HG03439 (cell line): ENCODE results near the gene SMARCA2.

Experiments used
- ATAC-seq: cut with Tn5 transposase; IDR thresholded peaks from one replicate; pipeline ENCODE4 v1.9.1; 2021; ENCODE audit warnings: mild to moderate bottlenecking, moderate library complexity; ENCODE audit not compliant: unreplicated experiment

The SMARCA2 gene

DNA sequence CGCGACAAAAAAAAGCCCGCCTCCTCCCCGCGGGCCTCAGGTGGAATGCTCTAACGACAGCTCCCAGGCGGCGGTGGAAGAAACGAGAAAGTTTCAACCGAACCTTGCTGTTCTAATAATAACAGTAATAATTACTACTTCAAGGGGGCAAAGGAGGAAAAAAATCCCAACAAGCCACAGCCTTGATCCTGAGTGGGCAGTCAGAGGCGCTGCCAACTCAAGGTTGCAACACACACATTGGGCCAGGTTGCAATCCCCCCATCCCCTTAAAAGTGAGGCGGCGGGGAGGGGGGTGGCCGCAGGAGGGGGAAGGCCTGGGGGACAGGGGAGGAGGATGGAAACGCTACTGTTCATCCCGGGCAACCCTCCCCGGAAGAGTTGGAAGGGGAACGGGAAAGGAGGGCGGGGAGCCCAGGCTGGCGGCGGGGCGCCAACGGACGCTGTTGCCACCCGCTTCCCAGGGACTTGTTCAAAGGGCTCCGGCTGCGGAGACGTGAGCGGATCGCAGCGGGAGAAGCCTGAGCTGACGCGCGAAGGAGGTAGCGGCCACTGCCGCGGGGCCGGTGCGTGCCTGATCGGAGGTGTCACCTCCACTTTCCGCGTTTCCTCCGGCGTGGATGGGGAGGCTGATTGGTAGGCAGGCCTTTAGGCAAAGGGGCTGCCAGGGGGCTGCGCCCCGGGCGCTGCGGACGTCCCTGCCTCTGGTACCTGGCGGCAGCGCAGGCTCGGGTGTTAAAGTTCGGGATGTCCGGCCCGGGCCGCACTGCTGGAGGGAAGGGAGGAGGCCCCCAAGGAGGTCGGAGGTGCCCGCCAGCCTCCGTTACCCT lies 647 bp downstream of the SMARCA2 start:
- no peak for ATAC-seq

GRCh38 chr9:2016408-2017330 lies 1.5 kb downstream of the SMARCA2 start:
- ATAC-seq: no peak

- ATAC-seq: peak; percentile 26
These were observed 2.4 kb downstream of the SMARCA2 start for GRCh38 chr9:2017331-2018161.

DNA sequence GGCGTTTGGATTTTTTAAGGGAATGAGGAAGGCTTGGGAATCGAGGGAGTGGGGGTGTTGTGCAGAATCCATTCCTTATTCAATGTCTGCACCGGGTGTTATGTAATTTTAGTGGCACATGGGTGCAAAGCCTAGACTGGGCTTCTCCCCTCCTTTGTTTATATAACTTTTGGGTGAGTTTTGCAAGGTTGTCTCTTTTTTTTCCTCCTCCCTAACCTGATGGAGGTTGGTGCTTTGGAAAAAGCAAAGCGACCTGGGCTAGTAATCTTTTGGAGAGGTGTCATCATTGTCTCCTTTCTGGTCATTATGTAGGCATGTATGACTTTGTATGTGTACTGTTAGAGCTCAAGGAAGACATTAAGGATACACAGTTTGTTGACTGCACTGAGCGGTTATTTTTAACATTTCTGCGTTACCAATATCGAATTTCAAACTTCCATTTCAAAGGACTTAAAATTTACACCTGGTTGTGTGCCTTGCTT lies 3.1 kb downstream of the SMARCA2 start:
- no peak for ATAC-seq

DNA sequence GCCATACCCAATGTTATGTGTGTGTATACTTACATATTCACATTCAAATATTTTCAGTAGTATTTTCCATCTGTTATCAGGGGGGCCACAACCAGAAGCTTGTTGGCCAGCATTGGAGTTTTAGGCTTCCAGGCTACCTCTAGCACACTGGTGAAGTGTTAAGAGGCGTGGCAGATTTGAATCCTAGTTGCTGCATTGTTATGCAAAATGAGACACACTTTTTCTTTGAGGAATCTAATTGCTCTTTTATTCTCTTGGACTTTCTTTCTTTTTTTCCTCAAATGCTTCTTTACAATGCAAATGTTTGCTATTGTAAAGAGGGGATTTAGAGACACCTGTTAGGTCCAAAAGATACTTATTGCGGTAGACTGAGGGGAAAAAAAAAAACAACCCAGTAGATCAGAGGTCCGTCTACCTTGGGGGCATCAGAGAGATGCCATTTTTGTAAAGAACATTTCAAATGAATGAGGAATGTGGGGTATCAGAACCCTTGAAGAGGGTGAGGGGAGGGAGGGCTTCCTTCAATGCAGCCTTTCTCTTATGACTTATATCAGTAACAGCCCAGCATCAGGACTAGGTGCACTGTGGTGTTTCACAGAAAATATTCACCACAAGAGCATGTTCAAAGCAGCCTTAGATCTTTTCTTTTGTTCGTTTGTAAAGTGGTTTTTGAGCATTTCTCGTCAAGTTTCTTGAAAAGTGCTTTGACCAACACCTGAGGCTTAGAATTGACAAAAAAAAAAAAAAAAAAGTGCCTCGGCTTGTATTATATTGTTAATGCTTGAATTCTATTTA lies 3.8 kb downstream of the SMARCA2 start:
- ATAC-seq: no peak

DNA sequence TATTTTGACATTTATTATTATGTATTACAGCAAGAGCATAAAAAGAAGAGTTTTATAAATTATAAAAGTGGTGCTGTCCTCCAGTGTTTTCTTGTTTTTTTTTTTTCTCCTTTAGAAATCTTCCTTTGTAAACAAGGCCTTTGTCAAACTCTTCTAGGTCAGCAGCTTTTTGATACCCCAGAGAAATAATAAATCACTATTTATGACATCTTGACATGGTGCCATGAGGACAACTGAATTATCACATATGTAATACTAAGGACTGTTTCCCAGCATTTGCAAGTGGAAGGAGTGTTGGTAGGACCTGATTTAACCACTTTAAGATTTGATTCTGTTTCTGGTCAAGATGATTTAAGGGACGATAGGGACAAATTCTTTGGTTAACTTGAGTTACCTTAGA lies 4.6 kb downstream of the SMARCA2 start:
- ATAC-seq: no peak

GRCh38 chr9:2021731-2022130 lies 6.6 kb downstream of the SMARCA2 start:
- no peak for ATAC-seq

GRCh38 chr9:2022560-2022959 lies 7.4 kb downstream of the SMARCA2 start:
- no peak for ATAC-seq

- ATAC-seq: no peak
These were observed 7.9 kb downstream of the SMARCA2 start for GRCh38 chr9:2023042-2023441.

DNA sequence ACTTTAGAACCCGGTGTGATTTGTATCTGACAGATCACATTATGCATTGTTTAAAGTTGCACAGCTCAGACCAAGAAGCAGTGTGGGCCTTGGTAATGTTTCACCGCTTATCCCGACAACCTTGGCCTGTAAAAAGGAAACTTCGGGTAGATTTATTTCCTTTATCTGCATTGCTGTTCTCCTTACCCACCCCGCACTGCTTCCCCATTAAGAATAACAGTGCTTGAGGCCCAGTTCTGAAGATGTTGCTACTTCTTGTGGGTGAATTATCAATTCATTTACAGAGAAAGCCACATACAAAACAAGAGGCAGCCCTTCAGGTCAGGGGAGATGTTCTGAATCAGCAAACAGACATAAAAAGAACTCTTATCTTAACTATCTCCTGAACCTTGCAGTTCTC lies 8.4 kb downstream of the SMARCA2 start:
- no peak for ATAC-seq

GRCh38 chr9:2024888-2025782 lies 10.0 kb downstream of the SMARCA2 start:
- no peak for ATAC-seq

- no peak for ATAC-seq
These were observed 11.3 kb downstream of the SMARCA2 start for GRCh38 chr9:2026220-2026997.

DNA sequence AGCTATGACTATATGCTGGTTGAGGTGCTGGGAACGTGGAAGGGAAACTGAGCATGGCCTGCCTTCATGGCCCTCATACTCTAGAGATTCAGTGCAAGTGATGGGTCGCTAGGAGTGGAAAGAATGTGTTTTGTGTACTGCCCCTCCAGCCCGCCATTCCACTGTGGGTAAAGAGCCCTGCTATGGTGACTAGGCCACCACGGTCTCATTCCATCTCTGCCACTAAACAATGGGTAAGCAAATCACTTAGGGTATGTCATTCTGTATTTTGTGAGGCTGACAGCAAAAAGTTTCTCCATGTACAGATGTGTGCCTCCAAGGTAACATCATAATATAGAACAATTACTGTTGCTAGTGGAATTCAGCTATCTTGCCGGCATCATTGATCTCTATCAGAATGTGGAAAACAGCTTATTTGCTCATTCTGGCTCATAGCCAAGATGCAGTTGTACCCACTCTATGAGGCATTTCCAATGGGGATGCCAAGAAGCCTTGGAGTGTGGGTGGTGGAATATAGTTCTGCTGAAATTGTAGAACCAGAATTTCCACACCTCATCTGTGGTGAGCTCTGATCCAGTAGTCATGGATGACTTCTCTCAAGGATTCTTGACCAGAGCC lies 12.5 kb downstream of the SMARCA2 start:
- no peak for ATAC-seq

DNA sequence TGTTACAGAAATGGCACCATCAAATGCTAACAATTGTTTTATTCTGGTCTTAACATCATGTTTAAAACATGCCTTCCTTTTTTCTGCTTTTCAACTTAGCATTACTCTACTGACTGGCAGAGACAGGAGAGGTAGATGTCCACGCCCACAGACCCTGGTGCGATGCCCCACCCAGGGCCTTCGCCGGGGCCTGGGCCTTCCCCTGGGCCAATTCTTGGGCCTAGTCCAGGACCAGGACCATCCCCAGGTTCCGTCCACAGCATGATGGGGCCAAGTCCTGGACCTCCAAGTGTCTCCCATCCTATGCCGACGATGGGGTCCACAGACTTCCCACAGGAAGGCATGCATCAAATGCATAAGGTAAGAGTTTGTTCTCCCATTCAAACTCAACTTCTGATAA lies 13.7 kb downstream of the SMARCA2 start:
- no peak for ATAC-seq

GRCh38 chr9:2029666-2030170 lies 14.6 kb downstream of the SMARCA2 start:
- ATAC-seq: no peak

- no peak for ATAC-seq
These were observed 17.1 kb downstream of the SMARCA2 start for GRCh38 chr9:2032234-2032633.

DNA sequence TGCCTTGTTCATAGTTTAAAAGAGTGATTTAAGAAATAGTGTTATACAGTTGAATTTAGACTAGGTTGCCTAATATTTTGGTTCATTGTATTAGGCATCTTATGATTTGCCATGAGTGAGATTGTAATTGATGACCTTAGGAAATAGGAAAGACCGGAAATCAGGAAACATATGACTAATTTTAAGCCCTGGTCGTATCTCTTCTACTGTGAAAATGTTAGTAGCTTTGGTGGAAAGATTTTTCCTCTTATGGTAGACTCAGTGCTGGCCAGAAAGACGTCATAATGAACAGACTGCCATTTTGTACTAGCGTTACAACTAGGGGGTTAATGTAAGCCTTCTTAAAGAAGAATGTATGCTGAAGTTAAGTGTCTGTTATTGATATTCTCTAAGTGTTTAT lies 21.7 kb downstream of the SMARCA2 start:
- no peak for ATAC-seq
